Activated effector memory CD4-positive, alpha-beta T cell treated with Interleukin-2 at 50 U/mL for 16 hours (primary cell): ENCODE data around the gene KRTAP10-8.
"Not testable (repeated sequence)": the region's sequence is repeated elsewhere in the genome, so short reads cannot be mapped to it uniquely, and the experiment has no call there.

Source experiments
- DNase-seq: peaks from one replicate; pipeline ENCODE4 v3.0.0-alpha.2; 2020

The KRTAP10-8 gene, protein sequence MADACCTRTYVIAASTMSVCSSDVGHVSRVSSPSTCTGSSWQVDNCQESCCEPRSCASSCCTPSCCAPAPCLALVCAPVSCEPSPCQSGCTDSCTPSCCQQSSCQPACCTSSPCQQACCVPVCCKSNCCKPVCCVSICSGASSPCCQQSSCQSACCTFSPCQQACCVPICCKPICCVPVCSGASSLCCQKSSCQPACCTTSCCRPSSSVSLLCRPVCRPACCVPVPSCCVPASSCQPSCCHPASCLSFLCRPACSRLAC

DNA sequence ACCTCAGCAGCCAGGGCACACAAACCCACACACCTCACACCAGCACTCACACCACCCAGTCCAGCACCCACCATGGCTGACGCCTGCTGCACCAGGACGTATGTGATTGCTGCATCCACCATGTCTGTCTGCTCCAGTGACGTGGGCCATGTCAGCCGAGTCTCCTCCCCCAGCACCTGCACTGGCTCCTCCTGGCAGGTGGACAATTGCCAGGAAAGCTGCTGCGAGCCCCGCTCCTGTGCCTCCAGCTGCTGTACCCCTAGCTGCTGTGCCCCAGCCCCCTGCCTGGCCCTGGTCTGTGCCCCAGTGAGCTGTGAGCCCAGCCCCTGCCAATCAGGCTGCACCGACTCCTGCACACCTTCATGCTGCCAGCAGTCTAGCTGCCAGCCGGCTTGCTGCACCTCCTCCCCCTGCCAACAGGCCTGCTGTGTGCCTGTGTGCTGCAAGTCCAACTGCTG, at the start of gene KRTAP10-8:
Gene KRTAP10-8 (plus strand): TSS at position 51 of the 458 bp plus-strand sequence. CDS start 22 bp downstream, at position 73.
- DNase-seq: no peak

DNA sequence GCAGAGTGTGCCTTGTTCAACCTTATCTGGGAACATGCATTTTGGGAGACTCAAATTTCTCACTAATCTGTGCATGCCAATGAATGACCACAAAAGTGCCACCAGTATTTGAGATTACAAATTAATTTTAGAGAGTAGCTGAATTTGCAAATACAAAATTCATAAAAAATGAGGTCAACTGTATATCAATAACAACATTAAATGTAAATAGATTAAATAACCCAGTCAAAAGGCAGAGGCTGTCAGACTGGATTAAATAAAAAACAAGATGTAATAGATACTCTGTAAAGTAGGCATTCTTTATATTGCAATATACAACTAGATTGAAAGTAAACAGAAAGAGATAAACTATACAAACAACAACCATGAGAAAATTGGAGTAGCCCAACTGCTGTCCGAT, 47.8 kb upstream of the KRTAP10-8 start:
- DNase-seq: no peak

DNA sequence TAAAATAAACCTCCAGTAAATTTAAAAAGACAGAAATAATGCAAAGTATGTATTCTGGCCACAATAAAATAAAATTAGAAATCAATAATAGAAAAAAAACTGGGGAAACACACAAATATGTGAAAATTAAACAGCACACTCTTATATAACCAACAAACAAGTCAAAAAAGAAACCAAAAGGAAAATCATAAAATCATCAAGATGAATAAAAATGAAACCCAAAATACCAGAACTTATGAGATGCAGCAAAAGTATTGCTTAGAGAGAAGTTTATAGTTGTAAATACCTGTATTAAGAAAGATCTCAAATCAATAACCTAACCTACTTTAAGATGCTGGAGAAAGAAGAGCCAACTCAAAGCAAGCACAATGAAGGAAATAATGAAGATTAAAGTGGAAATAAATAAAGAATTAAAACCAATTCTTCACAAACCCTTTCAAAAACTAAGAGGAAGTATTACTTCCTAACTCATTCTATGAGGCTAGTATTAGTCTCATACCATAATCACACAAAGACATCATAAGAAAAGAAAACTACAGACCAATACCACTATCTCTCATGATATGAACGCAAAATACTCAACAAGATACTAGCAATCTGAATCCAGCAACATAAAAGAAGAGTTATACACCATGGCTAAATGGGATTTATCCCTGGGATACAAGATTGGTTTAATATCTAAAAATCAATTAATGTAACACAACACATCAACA, 46.8 kb upstream of the KRTAP10-8 start:
- DNase-seq: no peak

DNA sequence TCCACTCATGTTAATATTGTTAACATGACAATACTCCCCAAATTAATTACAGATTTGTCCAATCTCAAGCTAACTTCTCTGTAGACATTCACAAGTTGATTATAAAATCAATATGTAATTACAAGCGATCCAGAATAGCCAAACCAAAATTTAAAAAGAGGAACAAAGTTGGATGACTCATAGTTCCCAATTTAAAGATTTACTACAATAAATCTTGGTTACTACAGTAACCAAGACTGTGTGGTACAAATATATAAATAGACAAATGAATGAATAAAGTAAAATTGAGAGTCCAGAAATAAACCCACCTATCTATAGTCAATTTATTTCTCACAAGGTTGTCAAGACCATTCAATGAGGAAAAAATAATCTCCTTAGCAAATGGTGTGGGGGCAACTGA, 45.5 kb upstream of the KRTAP10-8 start:
- no peak for DNase-seq

DNA sequence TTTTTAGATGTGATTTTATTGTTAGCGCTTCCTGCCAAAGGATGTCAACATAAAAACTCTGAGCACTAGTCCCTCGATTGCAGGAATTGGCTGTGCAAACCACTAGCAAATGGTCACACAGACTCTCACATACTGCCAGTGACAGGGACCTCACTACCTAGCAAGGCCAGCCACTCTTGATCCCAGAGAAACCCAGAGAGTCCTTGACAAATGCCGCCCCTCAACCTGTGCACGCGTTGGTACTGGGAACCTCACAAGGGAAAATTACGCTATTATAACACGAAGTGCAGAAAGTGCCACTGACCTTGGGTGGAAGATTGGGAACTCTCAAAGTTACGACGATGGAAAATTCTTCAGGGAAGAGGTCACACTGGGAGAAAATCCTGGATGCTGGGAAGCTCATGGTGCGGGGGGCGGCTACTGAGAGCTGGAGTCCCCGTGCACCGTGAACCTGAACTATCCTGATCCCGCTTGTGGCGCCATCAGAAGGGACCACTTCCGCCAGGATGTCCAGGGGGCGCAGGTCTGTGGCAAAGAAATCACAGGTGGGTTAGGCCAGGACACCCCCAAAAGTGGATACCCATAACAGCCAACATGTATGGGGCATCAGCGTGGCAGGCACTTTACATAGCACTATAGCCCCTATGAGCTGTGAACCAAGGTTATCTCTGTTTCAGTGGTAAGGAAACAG, 44.3 kb upstream of the KRTAP10-8 start:
- no peak for DNase-seq

DNA sequence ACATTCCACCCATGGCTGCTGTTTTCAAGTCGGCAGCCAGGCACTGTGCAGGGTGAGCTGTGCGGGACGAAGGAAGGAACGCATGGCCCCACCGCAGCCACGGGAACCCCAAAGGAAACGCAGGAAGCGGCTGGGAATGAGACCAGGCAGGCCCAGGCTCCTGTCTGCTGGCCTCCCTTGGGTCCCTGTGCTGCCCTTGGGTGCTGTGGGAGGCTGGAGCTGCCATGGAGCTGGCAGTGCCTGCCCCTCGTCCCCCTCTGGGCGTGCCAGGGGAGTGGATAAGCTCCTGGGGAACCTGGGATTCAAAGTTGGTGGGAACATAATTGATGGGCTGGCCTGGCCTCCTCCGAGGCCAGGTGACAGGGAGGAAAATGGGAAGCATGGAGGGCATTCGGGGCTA, 43.6 kb upstream of the KRTAP10-8 start:
- DNase-seq: no peak

DNA sequence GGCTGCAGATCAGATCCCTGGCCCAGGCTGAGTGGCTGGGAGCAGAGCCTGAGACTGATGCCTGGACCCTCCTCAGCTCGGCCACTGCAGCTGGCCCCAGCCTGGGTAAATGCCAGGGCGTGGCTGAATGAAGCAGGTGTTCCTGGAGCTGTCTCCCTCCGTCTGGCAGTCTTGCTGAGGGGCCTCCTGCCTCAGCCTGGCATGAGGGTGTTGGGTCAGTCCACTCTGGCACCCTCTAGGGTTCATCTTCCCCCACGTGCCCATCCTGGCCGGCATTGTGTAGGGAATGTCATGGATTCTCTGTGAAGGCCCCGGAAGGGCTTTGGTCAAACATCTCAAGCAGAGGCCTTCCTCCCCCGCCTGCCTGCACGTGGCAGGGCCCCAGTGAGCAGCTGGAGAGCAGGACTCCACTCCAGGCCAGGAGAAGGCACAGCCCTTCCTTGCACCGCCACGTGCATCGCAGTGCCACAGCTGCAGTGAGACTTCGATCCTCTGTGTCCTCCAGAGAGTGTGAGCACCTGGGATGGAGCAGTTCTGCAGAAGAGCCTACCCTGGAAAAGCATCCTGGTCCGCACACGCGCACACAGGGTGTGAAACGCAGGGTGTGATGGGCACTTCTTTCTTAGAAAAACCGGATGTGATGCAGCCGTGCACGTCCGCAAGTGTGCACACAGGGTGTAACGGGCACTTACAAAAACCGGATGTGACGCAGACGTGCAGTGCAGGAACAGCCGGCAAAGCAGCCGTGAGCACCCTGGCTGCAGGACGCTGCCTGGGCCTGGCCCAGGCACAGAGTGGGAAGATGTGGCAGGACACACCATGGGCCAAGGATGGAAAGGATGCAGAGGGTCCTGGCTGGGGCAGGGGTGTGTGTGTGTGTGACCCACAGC, 43.0 kb upstream of the KRTAP10-8 start:
- no peak for DNase-seq

DNA sequence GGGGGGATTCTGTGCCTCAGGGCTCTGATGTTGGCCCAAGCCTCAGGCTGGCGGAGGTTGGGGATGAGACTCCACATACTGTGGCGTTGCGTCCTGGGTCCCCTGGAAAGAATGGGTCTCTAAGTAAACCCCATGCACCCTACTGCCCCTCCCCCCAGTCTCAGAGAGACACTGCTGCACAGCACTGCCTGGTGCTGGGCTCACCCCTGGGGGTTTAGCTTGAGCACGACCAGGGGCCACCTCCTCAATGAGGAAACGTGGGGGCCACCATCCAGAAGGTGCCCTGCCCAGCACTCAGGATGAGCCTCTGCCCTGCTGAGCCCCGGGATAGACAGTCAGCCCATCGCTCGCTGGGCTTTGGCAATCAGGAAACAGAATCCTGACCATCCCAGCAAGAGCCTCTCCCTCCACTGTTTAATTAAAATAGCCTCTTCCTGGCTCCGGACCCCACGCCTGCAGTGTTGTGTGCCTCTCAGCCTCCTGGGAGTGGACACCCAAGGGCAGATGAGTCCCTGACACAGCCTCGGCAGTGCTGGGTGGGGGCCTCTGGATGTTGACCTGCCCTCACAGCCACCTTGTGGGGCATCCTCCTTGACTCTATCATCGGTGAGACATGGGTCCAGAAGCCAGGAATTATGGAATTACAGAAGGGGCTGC, 41.9 kb upstream of the KRTAP10-8 start:
- DNase-seq: no peak

DNA sequence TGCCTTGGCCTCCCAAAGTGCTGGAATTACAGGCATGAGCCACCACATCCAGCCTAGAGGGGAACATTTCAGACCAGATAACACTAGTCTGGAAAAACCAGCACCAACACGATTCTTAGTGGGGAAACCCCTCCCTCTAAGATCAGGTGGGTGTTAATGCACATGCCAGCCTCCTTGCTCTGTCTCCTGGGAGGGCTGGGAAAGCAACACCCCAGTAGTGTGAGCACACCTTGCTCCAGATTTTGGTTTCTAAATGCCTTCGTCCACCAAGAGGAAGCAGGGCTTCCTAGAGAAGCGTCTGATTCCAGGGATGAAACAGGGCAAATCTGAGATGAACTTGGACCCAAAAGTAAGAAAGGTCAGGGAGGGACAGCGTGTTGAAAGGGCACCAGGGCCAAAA, 40.6 kb upstream of the KRTAP10-8 start:
- DNase-seq: no peak

DNA sequence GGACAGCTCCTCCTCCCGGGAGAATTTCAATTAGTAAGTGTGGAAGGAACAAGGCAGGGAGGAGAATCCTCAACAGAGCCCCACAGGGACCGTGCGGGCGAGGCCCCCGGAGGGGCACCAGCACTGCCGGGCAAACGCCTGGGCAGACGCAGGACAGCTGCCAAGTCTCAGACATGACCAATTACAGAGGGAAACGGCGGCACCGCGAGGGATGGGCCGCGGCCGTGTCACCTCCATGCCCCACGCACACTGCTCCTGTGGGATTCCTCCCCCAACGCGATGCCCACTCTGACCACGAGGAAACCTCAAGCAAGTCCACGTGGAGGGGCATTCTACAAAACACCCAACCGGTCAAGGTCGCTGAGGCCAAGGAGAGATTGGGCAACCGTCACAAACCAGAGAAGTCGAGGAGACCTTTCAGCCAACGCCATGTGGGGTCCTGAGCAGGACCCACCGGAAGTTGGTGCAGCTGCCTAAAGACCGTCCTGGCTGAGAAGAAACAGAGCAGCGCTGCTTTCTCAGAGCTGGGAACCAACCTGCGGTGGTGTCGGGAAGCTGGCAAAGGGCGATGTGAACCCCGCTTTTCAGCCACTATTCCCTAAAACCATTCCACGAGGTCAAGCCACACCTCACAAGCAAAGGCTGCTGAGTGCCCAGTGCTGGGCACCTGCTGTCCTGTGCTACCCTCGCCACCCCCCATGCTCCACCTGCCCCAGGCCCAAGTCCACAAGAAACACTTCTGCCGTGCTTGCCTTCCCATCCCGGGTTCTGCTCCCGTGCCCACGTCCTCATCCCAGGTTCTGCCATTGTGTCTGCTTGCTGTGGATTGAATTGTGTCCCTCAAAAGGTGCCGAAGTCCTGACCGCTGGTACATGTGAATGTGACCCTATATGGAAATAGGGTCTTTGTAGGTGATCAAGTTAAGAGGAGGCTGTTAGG, 39.8 kb upstream of the KRTAP10-8 start:
- no peak for DNase-seq

DNA sequence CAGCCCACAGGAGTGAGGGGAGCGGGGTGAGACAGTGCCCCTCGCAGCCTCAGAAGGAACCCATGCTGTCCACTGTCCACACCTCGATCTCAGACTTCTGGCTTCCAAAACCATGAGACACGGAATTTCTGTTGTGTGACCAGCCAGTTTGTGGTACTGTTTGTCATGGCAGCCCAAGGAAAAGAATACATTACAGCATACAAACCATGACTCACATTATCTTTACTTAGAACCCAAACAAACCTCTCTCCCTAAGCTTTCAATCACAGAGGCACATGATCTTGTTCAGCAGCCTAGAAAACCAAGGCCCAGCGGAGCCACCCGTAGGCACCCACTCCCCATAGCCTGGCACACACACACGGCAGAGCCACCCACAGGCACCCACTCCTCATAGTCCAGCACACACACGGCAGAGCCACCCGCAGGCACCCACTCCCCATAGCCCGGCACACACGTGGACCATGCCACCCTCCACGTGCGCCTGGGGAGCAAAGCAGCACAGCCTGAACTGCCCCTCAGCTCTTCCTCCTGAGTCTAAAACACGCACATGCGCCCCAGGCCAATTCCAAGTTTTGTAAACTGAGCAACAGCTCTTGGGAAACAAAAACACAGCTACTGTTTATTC, 38.8 kb upstream of the KRTAP10-8 start:
- DNase-seq: no peak

DNA sequence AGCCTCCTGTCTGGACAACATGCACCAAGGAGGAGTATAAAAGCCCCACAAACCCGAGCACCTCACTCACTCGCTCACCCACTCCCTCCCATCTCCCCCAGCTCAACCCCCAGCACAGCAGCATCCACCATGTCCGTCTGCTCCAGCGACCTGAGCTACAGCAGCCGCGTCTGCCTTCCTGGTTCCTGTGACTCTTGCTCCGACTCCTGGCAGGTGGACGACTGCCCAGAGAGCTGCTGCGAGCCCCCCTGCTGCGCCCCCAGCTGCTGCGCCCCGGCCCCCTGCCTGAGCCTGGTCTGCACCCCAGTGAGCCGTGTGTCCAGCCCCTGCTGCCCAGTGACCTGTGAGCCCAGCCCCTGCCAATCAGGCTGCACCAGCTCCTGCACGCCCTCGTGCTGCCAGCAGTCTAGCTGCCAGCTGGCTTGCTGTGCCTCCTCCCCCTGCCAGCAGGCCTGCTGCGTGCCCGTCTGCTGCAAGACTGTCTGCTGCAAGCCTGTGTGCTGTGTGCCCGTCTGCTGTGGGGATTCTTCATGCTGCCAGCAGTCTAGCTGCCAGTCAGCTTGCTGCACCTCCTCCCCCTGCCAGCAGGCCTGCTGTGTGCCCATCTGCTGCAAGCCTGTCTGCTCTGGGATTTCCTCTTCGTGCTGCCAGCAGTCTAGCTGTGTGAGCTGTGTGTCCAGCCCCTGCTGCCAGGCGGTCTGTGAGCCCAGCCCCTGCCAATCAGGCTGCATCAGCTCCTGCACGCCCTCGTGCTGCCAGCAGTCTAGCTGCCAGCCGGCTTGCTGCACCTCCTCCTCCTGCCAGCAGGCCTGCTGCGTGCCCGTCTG, 38.0 kb upstream of the KRTAP10-8 start, which contains the start of gene KRTAP10-4:
Gene KRTAP10-4 (plus strand): TSS at position 100 of the 827 bp plus-strand sequence. CDS start 30 bp downstream, at position 130.
- DNase-seq: not testable (repeated sequence)

DNA sequence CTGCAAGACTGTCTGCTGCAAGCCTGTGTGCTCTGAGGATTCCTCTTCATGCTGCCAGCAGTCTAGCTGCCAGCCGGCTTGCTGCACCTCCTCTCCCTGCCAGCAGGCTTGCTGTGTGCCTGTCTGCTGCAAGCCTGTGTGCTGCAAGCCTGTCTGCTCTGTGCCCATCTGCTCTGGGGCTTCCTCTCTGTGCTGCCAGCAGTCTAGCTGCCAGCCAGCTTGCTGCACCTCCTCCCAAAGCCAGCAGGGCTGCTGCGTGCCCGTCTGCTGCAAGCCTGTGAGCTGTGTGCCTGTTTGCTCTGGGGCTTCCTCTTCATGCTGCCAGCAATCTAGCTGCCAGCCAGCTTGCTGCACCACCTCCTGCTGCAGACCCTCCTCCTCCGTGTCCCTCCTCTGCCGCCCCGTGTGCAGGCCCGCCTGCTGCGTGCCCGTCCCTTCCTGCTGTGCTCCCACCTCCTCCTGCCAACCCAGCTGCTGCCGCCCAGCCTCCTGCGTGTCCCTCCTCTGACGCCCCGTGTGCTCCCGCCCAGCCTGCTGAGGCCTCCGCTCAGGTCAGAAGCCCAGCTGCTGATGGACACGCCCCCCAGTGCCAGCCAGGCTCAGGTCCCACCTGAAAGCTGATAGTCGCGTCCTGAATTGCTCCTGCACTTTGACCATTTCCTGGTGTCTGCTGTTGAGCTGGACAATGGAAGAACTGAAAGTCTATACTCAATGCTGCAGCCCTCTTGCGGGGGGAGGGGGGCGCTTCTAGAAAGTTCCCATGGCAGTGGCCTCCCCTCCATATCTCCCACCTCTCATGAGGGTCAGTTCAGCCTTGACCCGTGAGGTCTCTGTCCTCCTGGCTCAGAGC, 37.2 kb upstream of the KRTAP10-8 start:
- no peak for DNase-seq

DNA sequence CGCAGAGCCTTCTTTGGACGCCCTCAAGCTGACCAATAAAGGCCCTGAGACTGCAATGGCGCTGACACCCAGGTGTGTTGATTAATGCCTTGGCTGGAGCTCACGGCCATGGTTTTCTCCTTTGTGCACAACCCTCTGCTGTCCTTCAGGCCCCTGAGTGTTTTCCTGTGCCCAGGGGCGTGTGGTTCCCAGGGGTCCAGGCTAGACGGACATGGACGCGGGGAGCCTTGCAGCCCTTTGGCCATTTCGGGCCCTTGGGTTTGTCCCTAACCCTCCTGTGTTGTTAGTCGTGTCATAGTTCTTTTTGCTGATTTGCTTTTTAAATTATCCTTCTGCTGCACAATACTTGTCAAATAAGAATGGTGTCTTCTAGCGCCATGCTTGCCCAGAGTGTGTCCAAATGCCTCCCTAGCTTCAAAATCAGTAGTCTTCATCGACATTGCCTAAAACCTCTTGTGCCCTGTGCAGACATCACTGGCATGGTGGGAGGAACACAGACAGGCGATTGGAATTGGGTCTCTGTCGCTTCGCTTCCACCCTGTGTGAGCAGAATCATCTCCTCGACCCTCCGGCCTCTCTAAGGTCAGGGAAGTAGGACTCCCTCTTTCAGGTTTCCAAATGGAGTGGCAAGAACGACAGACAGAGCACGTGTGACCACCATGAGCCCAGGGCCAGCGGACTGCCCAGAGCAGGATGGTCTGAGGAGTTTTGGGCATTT, 36.4 kb upstream of the KRTAP10-8 start:
- no peak for DNase-seq

DNA sequence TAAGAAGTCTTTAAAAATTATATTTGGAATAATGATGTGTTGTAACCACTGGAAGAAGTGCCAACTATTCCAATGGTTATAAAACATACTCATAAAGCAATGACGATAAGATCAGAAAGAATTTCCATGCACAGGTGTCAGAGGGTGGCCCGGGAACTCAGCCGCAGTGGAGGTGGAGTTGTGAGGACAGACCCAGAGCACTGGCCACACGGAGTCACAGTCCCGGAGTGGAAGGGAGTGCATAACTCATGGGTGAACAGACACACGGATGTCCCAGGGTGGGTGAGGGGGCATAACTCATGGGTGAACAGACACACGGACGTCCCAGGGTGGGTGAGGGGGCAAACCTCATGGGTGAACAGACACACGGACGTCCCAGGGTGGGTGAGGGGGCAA, 35.9 kb upstream of the KRTAP10-8 start:
- DNase-seq: no peak

DNA sequence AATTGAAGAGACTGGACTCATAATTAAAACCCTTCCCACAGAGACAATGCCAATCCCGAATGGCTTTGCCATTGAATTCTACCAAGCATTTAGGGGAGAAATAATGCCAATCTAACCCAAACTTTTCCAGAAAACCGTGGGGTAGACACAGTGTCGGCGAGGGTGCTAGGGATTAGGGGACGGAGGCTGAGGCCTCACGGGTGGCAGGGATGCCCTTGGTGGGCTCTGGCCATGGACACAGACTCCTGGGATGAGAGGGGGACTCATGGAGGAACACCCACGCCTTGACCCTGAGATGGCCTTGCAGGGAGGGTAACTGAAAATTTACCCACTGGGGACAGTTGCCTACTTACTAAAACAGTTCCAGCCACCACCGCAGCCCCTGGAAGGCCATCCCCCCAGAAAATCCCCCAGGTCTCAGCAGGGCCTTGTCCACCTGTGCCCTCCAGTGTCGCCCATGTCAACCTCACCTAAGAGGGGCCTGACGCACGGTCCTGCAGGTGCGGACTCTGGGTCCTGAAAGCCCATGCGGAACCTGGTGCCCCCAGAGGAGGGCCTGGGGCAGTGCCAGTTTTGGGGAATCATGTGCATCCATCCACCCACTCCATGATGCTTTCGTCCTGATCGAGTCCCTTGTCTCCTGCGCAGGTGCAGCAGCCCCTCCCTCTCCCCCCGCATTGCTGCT, 33.4 kb upstream of the KRTAP10-8 start:
- no peak for DNase-seq
